Embryonic facial prominence (tissue), 1 donor: ENCODE data around the gene GNPTG.
"Not testable (repeated sequence)": the region's sequence is repeated elsewhere in the genome, so short reads cannot be mapped to it uniquely, and the experiment has no call there.

Source experiments
- DNase-seq: peaks from one replicate; pipeline ENCODE4 v3.0.0-alpha.2; 2016; ENCODE audit errors: extremely low spot score

Gene GNPTG

GRCh38 chr16:1319041-1319440 lies 32.7 kb upstream of the GNPTG start:
- DNase-seq, result no peak

GRCh38 chr16:1320097-1320496 lies 31.6 kb upstream of the GNPTG start:
- no peak for DNase-seq

- no peak for DNase-seq
Measured at GRCh38 chr16:1320658-1321240, 31.0 kb upstream of the GNPTG start.

- DNase-seq, result no peak
Measured at GRCh38 chr16:1322407-1322806, 29.3 kb upstream of the GNPTG start.

DNA sequence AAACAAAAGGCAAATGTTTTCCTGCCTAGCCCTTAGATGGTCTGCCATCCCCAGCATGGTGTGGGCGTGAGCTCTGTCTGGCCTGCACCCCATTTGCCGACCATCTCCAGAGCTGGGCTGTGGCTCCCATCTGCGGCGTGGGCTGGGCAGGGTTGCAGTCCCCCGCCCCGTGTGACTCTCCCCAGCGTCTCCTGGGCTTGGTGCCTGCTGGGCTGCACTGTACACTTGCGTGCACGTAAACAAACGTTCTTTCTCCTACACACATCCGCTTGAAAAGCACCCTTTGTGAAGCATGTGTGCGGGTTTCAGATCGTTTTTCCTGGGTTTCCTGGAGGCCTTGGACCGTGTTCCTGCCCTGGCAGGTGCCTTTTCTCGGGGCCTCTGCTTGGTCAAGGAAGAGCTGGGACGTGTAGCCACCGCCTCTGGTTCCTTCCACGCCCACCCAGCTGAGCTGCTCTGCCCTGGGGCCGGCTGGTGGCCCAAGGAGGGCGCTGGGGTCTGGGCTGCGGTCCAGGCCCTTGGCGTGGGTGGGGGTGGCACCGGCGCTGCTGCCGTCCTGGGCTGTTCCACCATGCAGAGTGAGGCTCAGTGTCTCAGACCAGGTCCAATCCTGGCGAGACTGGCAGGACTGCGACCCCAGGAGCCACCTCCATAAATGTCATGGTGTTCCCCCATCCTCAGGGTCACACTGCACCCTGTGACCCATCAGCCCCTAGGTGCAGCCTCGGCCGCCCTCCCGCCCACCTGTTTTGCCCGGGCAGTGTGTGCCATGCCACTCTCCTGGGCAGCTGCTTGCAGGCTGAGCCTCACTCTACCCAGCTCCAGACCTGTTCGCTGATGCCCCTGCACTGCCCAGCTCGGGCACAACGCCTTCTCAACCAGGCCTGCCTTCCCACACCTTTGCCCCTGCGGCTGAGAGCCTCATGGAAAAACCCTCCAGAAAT lies 28.2 kb upstream of the GNPTG start:
- no peak for DNase-seq

- DNase-seq, result no peak
Measured at GRCh38 chr16:1324286-1324826, 27.4 kb upstream of the GNPTG start.

DNA sequence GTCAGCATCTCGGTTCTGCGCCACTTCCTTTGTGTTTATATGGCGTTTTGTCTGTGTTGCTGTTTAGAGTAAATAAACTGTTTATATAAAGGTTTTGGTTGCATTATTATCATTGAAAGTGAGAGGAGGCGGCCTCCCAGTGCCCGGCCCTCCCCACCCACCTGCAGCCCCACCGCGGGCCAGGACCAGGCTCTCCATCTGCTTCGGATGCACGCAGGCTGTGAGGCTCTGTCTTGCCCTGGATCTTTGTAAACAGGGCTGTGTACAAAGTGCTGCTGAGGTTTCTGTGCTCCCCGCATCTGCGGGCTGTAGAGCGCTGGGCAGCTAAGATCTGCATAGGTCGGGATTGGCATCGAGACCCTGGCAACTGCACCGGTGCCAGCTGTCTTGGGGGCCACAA lies 26.5 kb upstream of the GNPTG start:
- DNase-seq, result no peak

GRCh38 chr16:1325673-1326371 lies 25.9 kb upstream of the GNPTG start:
- DNase-seq, result no peak

GRCh38 chr16:1326391-1326790 lies 25.3 kb upstream of the GNPTG start:
- no peak for DNase-seq

DNA sequence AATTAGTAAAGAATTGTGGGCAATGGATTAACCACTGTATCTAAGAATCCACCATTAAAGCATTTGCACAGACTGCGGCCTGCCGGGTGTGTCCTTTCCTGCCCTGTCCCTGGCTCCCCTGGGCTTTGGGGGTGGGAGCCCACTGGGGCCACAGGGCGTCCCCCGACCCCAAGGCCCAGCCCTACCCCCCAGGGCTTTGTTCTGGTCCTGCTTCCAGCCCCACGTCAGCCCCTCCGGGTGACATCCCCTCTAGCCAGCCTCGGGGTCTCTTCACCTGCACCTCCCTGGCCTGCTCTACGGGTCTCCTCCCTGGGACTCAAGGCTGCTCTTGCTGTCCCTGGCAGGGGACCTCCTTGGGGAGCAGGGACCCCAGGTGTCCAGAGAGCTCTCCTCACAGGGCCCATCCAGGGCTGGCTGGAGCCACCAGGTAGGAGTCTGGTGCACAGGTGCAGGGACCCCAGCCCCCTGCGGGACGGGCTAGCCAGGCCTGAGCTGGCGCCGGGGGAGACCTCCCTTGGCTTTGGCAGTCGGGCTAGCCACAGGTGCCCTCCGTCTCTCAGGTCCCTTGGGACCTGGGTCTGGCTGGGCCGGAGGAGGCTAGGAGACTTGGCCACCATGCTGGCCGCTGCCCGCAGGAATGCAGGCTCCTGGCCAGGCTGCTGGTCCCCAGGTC lies 24.6 kb upstream of the GNPTG start:
- no peak for DNase-seq

GRCh38 chr16:1327619-1327947 lies 24.1 kb upstream of the GNPTG start:
- no peak for DNase-seq

GRCh38 chr16:1328136-1328535 lies 23.6 kb upstream of the GNPTG start:
- not testable (repeated sequence) for DNase-seq

DNA sequence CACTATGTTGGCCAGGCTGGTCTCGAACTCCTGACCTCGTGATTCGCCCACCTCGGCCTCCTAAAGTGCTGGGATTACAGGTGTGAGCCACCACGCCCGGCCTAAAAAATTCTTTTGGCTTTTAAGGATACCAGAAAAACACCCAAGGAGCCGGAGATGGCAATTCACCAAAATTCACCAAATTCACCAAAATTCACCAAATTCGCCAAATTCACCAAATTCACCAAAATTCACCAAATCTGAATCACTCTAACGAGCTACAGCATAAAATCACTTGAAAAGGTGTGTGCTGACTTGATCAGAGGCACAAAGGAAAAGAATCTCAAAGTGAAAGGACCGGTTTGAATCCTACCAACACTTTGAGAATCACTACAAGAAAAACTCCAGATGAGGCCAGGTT lies 22.8 kb upstream of the GNPTG start:
- not testable (repeated sequence) for DNase-seq

GRCh38 chr16:1330260-1330914 lies 21.3 kb upstream of the GNPTG start:
- no peak for DNase-seq

GRCh38 chr16:1330931-1331711 lies 20.6 kb upstream of the GNPTG start:
- DNase-seq, result no peak

GRCh38 chr16:1331712-1332617 lies 19.8 kb upstream of the GNPTG start:
- DNase-seq, result peak; percentile 41

DNA sequence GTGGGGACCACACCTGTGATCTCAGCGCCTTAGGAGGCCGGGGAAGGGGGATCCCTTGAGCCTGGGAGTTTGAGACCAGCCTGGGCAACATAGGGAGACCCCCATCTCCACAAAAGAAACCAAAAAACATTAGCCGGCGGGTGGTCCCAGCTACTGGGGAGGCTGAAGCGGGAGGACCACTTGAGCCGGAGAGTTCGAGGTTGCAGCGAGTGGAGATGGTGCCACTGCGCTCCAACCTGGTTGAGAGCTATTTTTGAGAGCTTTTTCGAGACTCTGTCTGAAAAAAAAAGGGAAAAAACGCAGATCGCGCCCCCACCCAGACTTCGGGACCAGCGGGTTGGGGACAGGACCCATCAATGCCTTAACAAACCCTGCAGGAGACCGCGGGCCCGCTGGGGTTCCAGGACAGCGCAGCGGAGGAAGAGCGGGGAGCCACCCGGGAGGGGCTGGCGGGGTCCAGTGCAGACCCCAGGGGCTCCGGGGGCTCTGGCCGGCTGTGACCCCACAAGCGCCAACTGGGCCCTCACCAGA lies 19.0 kb upstream of the GNPTG start:
- DNase-seq, result no peak

GRCh38 chr16:1333149-1333812 lies 18.4 kb upstream of the GNPTG start, which contains the start of gene BAIAP3:
BAIAP3 (plus strand) TSS chr16:1333645; CDS start chr16:1338550, 4,905 bp downstream.
- DNase-seq, result no peak
